Measurements from ENCODE around the gene VRK1.

- no peak for TF ChIP-seq CTCF (IDR thresholded peaks at IDR 0.05; ENCODE audit: low read depth, low read length, poor library complexity, severe bottlenecking)
- no peak for TF ChIP-seq EZH2phosphoT487 (IDR thresholded peaks at IDR 0.05; ENCODE audit: borderline replicate concordance, low read length)
Measured at GRCh38 chr14:96888593-96888992, 91.4 kb downstream of the VRK1 start.
